Choroid plexus epithelial cell (primary cell): ENCODE data around the gene ABAT.

ENCODE experiments used
- DNase-seq: peaks from one replicate; pipeline ENCODE4 v3.0.0-alpha.2; 2010; ENCODE audit warnings: low read depth
- H3K4me3 ChIP-seq: 2 replicates; pipeline ENCODE4 v1.5.1; 2011; ENCODE audit warnings: low read depth, mild to moderate bottlenecking, control low read depth, low read length, moderate library complexity
- CTCF ChIP-seq: conservative IDR thresholded peaks from 2 replicates; pipeline ENCODE4 v1.5.1; 2011; ENCODE audit warnings: low read depth, mild to moderate bottlenecking, control low read depth, inconsistent platforms, low read length, moderate library complexity

ABAT gene

GRCh38 chr16:8720967-8721308 is 46.5 kb downstream of the ABAT start:
- TF ChIP-seq CTCF: no peak
- DNase-seq: no peak
- no peak overlapping the region for H3K4me3 ChIP-seq

GRCh38 chr16:8721336-8722024 is 47.1 kb downstream of the ABAT start:
- no peak for DNase-seq
- no peak for TF ChIP-seq CTCF
- no peak overlapping the region for H3K4me3 ChIP-seq

GRCh38 chr16:8722025-8722348 is 47.6 kb downstream of the ABAT start:
- H3K4me3 ChIP-seq: no peak overlapping the region
- DNase-seq: no peak
- TF ChIP-seq CTCF: no peak

- TF ChIP-seq CTCF: no peak
- no peak for DNase-seq
- H3K4me3 ChIP-seq: no peak overlapping the region
Measured at GRCh38 chr16:8725513-8726178, 51.2 kb downstream of the ABAT start.

GRCh38 chr16:8727131-8727806 is 52.9 kb downstream of the ABAT start:
- DNase-seq: no peak
- TF ChIP-seq CTCF: no peak
- H3K4me3 ChIP-seq: no peak overlapping the region

- no peak for DNase-seq
- TF ChIP-seq CTCF: no peak
Measured at GRCh38 chr16:8727857-8728618, 53.6 kb downstream of the ABAT start.

More at GRCh38 chr16:8727857-8728618, 53.6 kb downstream of the ABAT start:
- no peak overlapping the region for H3K4me3 ChIP-seq
